Activated B cell treated with CpG ODN at 0.5 μM for 24 hours (primary cell): ENCODE measurements around the gene ETNK2. TPM values are rescaled to one million over a fixed set of nuclear protein-coding genes. Genes with fewer than 3 reads are reported as not detected.
A peak's percentile ranks its signal among the peaks of the same experiment; 100 is the strongest.

ENCODE experiments used
- ATAC-seq: fragments of 200-7000 bp; cut with Tn5 transposase; one replicate; pipeline ENCODE4 v1.10.0; 2021; ENCODE audit warnings: low read depth, mild to moderate bottlenecking, moderate library complexity
- CTCF ChIA-PET: fragments of 350-600 bp; sonication (Branson Sonifier 250); formaldehyde crosslinking; loops from one replicate; lab custom pipeline; 2021; ENCODE audit warnings: antibody characterized with exemption; lab: Charles Lee
- POLR2A ChIA-PET: fragments of 350-600 bp; sonication (Branson Sonifier 250); formaldehyde crosslinking; loops from one replicate; lab custom pipeline; 2021; ENCODE audit warnings: antibody characterized with exemption; lab: Charles Lee
- DNase-seq: peaks from one replicate; pipeline ENCODE4 v3.0.0; 2022
- H3K27ac Mint-ChIP-seq: one replicate; pipeline ENCODE4 v1.8.0; 2020; ENCODE audit warnings: mixed read lengths
- H3K27me3 Mint-ChIP-seq: one replicate; pipeline ENCODE4 v1.8.0; 2021; ENCODE audit warnings: mixed read lengths
- H3K36me3 Mint-ChIP-seq: one replicate; pipeline ENCODE4 v1.8.0; 2021; ENCODE audit warnings: low read depth, mixed read lengths
- H3K4me1 Mint-ChIP-seq: one replicate; pipeline ENCODE4 v1.8.0; 2021; ENCODE audit warnings: mixed read lengths
- H3K4me3 Mint-ChIP-seq: one replicate; pipeline ENCODE4 v1.8.0; 2020; ENCODE audit warnings: mild to moderate bottlenecking, mixed read lengths
- H3K9me3 Mint-ChIP-seq: one replicate; pipeline ENCODE4 v1.8.0; 2020; ENCODE audit warnings: mixed read lengths
- intact Hi-C: fragments of 100-400 bp; cut with micrococcal nuclease; formaldehyde crosslinking; loops from one replicate; pipeline ENCODE4 v1.15.1; 2024
- total RNA-seq: library from RNA; stranded (reverse); gene quantifications from 2 replicates; pipeline ENCODE4 v1.2.3, GENCODE V29; 2022
- TF ChIP-seq, protein P1 (sequence below): fragments of 200-600 bp; IDR thresholded peaks from one replicate; pipeline ENCODE4 v1.8.0; 2022; ENCODE audit warnings: antibody characterized with exemption, mild to moderate bottlenecking

The ETNK2 gene
- total RNA-seq, 1 donor from 2014 or later, result 0.16 TPM

DNA sequence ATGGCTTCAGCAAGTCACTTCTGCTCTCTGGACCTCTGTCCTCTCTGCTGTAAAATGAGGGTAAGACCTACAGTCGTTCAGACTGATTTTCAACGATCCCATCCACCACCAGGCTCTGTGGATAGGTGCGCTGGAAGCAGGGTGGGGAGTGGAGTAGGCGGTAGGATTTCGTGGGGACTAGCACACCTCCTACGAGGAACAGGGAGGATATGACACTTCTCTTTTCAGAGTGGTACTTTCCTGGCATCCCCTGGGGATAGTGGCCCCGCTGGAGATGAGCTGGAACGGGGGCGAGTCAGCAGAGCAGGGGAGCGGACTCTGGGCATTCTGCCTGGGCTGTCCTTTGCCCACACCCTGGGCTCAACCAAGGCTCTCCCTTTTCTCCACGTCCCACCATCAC lies 17.7 kb downstream of the ETNK2 start:
- Mint-ChIP-seq H3K9me3 (no peaks in the 10 kb centered on the region), H3K4me1 (peaks cover 4% of the 10 kb centered on the region), H3K27me3 (peaks cover 7% of the 10 kb centered on the region), H3K27ac (no peak overlapping the region), H3K36me3 (no peaks in the 10 kb centered on the region), H3K4me3 (no peak overlapping the region)
- ATAC-seq, result peak; percentile 57
- CTCF ChIA-PET, result no interaction called here
- intact Hi-C loops, result no loop called here
- POLR2A ChIA-PET, result interaction anchor here (0.6 kb wide), 1 partner anchor 275 kb away, joined by 9 read pairs; no protein-coding TSS in a partner anchor
- TF ChIP-seq, protein P1, sequence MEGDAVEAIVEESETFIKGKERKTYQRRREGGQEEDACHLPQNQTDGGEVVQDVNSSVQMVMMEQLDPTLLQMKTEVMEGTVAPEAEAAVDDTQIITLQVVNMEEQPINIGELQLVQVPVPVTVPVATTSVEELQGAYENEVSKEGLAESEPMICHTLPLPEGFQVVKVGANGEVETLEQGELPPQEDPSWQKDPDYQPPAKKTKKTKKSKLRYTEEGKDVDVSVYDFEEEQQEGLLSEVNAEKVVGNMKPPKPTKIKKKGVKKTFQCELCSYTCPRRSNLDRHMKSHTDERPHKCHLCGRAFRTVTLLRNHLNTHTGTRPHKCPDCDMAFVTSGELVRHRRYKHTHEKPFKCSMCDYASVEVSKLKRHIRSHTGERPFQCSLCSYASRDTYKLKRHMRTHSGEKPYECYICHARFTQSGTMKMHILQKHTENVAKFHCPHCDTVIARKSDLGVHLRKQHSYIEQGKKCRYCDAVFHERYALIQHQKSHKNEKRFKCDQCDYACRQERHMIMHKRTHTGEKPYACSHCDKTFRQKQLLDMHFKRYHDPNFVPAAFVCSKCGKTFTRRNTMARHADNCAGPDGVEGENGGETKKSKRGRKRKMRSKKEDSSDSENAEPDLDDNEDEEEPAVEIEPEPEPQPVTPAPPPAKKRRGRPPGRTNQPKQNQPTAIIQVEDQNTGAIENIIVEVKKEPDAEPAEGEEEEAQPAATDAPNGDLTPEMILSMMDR, result no peak
- no peak for DNase-seq

DNA sequence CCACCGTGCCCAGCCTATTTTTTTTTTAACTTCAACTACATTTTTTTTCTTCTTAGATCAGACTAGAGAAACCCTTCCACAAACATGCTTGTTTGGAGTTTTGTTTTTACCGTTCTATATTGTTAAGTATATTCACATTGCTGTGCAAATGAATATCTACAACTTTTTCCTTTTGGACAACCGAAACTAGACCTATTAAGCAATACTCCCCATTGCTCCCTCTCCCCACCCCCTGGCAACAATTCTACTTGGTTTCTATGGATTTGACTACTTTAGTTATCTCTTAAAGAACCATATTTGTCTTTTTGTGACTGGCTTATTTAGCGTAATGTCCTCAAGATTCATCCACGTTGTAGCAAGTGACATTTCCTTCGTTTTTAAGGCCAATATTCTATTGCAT lies 19.1 kb downstream of the ETNK2 start:
- Mint-ChIP-seq H3K27ac (no peak overlapping the region), H3K9me3 (no peaks in the 10 kb centered on the region), H3K36me3 (no peaks in the 10 kb centered on the region), H3K27me3 (peaks cover 7% of the 10 kb centered on the region), H3K4me3 (no peak overlapping the region), H3K4me1 (peaks cover 8% of the 10 kb centered on the region)
- ChIA-PET CTCF (interaction anchor here (0.8 kb wide), 1 partner anchor 598 kb away, joined by 3 read pairs; no protein-coding TSS in a partner anchor), POLR2A (no interaction called here)
- ATAC-seq, result no peak
- DNase-seq, result no peak
- TF ChIP-seq, protein P1, result no peak
- intact Hi-C loops, result no loop called here

DNA sequence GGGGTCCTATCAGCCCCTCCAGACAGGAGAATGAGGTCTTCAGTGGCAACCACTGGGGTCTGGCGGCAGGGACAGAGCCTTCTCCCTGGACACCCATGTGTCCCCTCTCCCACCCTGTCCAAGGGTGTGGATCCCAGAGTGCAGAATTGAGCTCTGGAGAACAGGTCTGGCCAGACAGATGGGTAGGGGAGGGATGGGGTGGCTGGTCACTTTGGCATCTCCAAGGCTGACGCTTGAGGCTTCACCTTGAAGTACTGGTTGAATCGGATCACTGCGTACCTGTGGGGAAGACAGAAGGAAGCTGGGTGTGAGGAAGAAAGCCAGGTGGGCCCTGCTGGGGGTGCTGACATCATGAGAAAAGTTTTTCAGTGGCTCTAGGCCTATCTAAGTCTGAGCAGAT lies 19.9 kb downstream of the ETNK2 start:
- DNase-seq (no peak), ATAC-seq (no peak)
- H3K27me3 Mint-ChIP-seq, result peaks cover 7% of the 10 kb centered on the region
- H3K36me3 Mint-ChIP-seq, result no peaks in the 10 kb centered on the region
- H3K4me3 Mint-ChIP-seq, result no peak overlapping the region
- ChIA-PET CTCF (interaction anchor here (0.9 kb wide), 1 partner anchor 17 kb away, joined by 3 read pairs; no protein-coding TSS in a partner anchor), POLR2A (no interaction called here)
- TF ChIP-seq, protein P1, result no peak
- intact Hi-C loops, result no loop called here
- H3K9me3 Mint-ChIP-seq, result no peaks in the 10 kb centered on the region
- H3K4me1 Mint-ChIP-seq, result peaks cover 8% of the 10 kb centered on the region
- H3K27ac Mint-ChIP-seq, result no peak overlapping the region

DNA sequence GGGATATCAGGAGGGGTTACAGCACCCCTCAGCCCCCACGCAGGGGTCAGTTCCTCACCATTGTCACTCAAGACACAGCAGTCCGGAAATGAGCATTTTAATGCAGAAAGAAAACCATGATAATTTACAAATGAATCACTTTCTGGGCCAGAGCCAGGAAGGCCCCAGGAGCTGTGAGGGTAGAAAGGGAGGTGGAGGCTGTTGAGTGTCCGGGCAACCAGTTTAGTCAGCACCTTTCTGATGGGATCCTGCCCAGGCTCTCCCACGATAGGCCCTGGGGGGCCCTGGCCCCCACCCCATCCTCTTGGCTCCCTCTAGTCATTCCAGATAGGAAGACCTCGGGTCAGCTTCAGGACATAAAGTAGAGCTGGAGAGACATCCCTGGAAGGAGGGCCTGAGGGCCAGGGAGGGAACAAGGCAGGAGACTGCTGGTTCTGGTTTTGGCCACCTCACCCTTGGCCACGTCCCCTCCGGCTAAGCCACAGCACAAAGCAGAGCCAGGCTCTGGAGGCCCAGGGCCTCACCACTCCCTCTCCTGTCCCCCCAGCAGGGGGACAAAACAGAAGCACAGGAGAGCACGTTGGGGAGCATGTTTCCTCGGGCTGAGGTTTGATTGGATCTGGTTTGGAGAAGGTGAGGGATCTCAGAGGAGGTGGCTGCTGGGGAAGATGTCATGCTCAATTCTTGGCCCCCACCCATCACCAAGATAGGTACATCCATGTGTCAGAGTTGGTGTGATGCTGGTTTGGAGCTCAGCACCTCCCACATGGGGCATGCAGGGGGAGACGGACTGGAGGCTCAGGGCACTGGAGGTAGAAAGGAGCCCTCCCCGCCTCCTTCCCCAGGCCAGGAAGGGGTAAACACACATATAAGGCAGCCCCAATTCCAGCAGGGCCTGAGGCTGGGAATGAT lies 20.6 kb downstream of the ETNK2 start:
- CTCF ChIA-PET, result interaction anchor here (0.9 kb wide), 1 partner anchor 16 kb away, joined by 3 read pairs; no protein-coding TSS in a partner anchor
- DNase-seq, result no peak
- TF ChIP-seq, protein P1, result no peak
- no peak overlapping the region for H3K4me3 Mint-ChIP-seq
- H3K9me3 Mint-ChIP-seq, result no peaks in the 10 kb centered on the region
- H3K36me3 Mint-ChIP-seq, result no peaks in the 10 kb centered on the region
- peaks cover 8% of the 10 kb centered on the region for H3K4me1 Mint-ChIP-seq
- ATAC-seq, result no peak
- H3K27ac Mint-ChIP-seq, result no peak overlapping the region
- POLR2A ChIA-PET, result no interaction called here
- intact Hi-C loops, result no loop called here
- H3K27me3 Mint-ChIP-seq, result peaks cover 7% of the 10 kb centered on the region

DNA sequence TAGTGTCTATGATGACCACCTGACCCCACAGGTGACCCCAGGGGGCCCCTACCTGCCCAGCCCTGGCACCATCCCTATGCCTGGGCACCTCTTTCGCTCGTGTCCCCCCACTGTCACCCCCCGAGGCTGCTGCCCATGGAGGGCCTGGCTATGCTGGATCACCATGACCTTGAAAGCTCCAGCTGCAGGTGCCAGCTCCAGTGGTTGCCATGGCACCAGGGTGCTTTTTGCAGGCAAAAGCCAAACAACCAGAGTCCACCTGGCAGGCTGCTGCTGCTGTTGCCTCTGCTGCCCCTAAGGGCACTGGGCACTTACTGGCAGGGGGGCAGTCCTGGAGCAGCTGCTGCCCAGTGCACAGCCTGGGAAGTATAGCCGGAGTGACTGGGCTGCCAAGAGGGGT lies 21.7 kb downstream of the ETNK2 start:
- no peak overlapping the region for H3K4me3 Mint-ChIP-seq
- TF ChIP-seq, protein P1, result no peak
- H3K36me3 Mint-ChIP-seq, result no peaks in the 10 kb centered on the region
- H3K9me3 Mint-ChIP-seq, result no peaks in the 10 kb centered on the region
- POLR2A ChIA-PET, result no interaction called here
- H3K27me3 Mint-ChIP-seq, result peaks cover 7% of the 10 kb centered on the region
- no peak for ATAC-seq
- H3K27ac Mint-ChIP-seq, result no peak overlapping the region
- no peak for DNase-seq
- H3K4me1 Mint-ChIP-seq, result peaks cover 8% of the 10 kb centered on the region
- intact Hi-C loops, result no loop called here
- CTCF ChIA-PET, result no interaction called here
